Muscle of leg (tissue), 11 donors: Measurements from ENCODE around the gene INTS11. TPM values are rescaled to one million over a fixed set of nuclear protein-coding genes. Genes with fewer than 3 reads are reported as not detected.

ENCODE experiments used
- DNase-seq: peaks from one replicate; pipeline ENCODE4 v3.0.0; 2013
- H3K27ac ChIP-seq: one replicate; pipeline ENCODE4 v1.5.1; 2013; ENCODE audit warnings: mild to moderate bottlenecking, low read length, control low read depth
- H3K27me3 ChIP-seq: one replicate; pipeline ENCODE4 v1.6.1; 2013; ENCODE audit warnings: low read length; ENCODE audit not compliant: control insufficient read depth, insufficient read depth
- H3K36me3 ChIP-seq: one replicate; pipeline ENCODE4 v1.6.1; 2013; ENCODE audit warnings: low read length; ENCODE audit not compliant: control insufficient read depth, insufficient read depth
- H3K4me1 ChIP-seq: one replicate; pipeline ENCODE4 v1.6.1; 2013; ENCODE audit warnings: low read length; ENCODE audit not compliant: control insufficient read depth, insufficient read depth
- H3K4me3 ChIP-seq: one replicate; pipeline ENCODE4 v1.5.1; 2013; ENCODE audit warnings: low read length, control low read depth
- H3K9me3 ChIP-seq: replicated peaks from 2 replicates; pipeline ENCODE4 v1.6.1; 2013; ENCODE audit warnings: low read depth, low read length; ENCODE audit not compliant: control insufficient read depth
- WGBS: methylation state at CpG from one replicate; pipeline ENCODE4 v1.1.5; 2013; ENCODE audit warnings: missing lambda C conversion rate; ENCODE audit not compliant: insufficient coverage; 5-methylcytosine and 5-hydroxymethylcytosine counted together
- polyA plus RNA-seq, 8 donors: library from polyadenylated mRNA; unstranded; fragments of 120-200 nt; gene quantifications; one replicate each; pipeline versions ENCODE4 v1.2.1 to v1.2.3, GENCODE V29; 2013; ENCODE audit warnings: inconsistent platforms in 1 of 8, low replicate concordance in 1 of 8; ENCODE audit not compliant: insufficient read length in 8 of 8, insufficient read depth in 1 of 8
- total RNA-seq: library from RNA; stranded (reverse); fragments of 120-200 nt; gene quantifications from one replicate; pipeline ENCODE4 v1.2.4, GENCODE V29; 2013

INTS11 gene
- total and polyA plus RNA-seq, 9 donors: 55.9 to 100 (median 86.0) TPM

GRCh38 chr1:1344655-1345361, 20.3 kb upstream of the INTS11 start:
- no peak overlapping the region for H3K4me3 ChIP-seq
- WGBS: 70% methylated on average over 13 of the region's 15 CpGs

GRCh38 chr1:1343811-1344421, 19.5 kb upstream of the INTS11 start:
- DNase-seq: no peak
- Histone ChIP-seq H3K4me1 (peaks cover 32% of the 10 kb centered on the region), H3K27me3 (no peaks in the 10 kb centered on the region), H3K9me3 (no peaks in the 10 kb centered on the region), H3K4me3 (no peak overlapping the region), H3K36me3 (peaks cover 28% of the 10 kb centered on the region), H3K27ac (no peak overlapping the region)
- 84% methylated on average over 24 of the region's 24 CpGs for WGBS

More at GRCh38 chr1:1344655-1345361, 20.3 kb upstream of the INTS11 start:
- Histone ChIP-seq H3K4me1 (peaks cover 32% of the 10 kb centered on the region), H3K9me3 (no peaks in the 10 kb centered on the region), H3K27me3 (no peaks in the 10 kb centered on the region), H3K36me3 (peaks cover 19% of the 10 kb centered on the region), H3K27ac (no peak overlapping the region)
- DNase-seq: no peak

GRCh38 chr1:1342584-1343115, 18.2 kb upstream of the INTS11 start:
- Histone ChIP-seq H3K27me3 (no peaks in the 10 kb centered on the region), H3K4me3 (no peak overlapping the region), H3K27ac (no peak overlapping the region), H3K36me3 (peaks cover 38% of the 10 kb centered on the region), H3K4me1 (peaks cover 24% of the 10 kb centered on the region), H3K9me3 (no peaks in the 10 kb centered on the region)
- no peak for DNase-seq
- WGBS: 70% methylated on average over 16 of the region's 18 CpGs

DNA sequence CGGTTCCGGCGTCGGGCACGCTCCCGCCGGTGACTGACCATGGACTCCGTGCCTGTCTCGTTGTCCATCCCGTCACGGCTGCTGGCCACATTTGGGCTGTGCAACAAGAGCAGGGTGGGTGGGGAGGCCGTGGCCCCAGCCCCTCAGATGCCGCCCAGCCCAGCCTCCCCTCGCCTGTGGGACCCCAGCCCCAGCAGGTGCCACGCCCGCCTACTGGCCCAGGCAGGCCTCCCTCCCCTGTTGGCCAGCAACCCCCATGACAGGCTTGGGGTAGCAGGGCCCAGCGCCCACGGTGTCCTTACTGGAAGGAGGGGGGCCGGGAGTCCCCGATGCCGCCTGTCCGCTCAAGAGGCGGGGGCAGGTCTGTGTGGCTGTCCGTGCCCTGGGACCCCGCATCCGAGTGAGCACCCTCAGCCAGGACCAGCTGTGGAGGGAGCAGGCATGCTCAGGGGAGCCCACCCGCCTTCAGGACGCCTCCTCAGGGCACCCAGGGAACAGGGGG, 17.7 kb upstream of the INTS11 start:
- no peak overlapping the region for H3K4me3 ChIP-seq
- H3K27ac ChIP-seq: no peak overlapping the region
- H3K36me3 ChIP-seq: peaks cover 43% of the 10 kb centered on the region
- WGBS: 89% methylated on average over 19 of the region's 28 CpGs
- H3K9me3 ChIP-seq: no peaks in the 10 kb centered on the region
- peaks cover 19% of the 10 kb centered on the region for H3K4me1 ChIP-seq
- no peak for DNase-seq
- H3K27me3 ChIP-seq: no peaks in the 10 kb centered on the region

GRCh38 chr1:1341549-1342021, 17.1 kb upstream of the INTS11 start:
- no peak for DNase-seq
- WGBS: 87% methylated on average over 17 of the region's 17 CpGs
- no peaks in the 10 kb centered on the region for H3K27me3 ChIP-seq
- H3K36me3 ChIP-seq: peaks cover 43% of the 10 kb centered on the region
- no peak overlapping the region for H3K27ac ChIP-seq
- no peak overlapping the region for H3K4me3 ChIP-seq
- H3K9me3 ChIP-seq: no peaks in the 10 kb centered on the region
- H3K4me1 ChIP-seq: peaks cover 13% of the 10 kb centered on the region

- Histone ChIP-seq H3K9me3 (no peaks in the 10 kb centered on the region), H3K27ac (no peak overlapping the region), H3K4me1 (peaks cover 7% of the 10 kb centered on the region), H3K27me3 (no peaks in the 10 kb centered on the region), H3K36me3 (peaks cover 45% of the 10 kb centered on the region), H3K4me3 (no peak overlapping the region)
- WGBS: 94% methylated on average over 36 of the region's 36 CpGs
- DNase-seq: no peak
These were observed 16.5 kb upstream of the INTS11 start for GRCh38 chr1:1340791-1341548.

- no peak overlapping the region for H3K27ac ChIP-seq
- H3K9me3 ChIP-seq: no peaks in the 10 kb centered on the region
- no peaks in the 10 kb centered on the region for H3K27me3 ChIP-seq
- 83% methylated on average over 21 of the region's 23 CpGs for WGBS
- peaks cover under 1% of the 10 kb centered on the region for H3K4me1 ChIP-seq
- no peak for DNase-seq
- no peak overlapping the region for H3K4me3 ChIP-seq
- H3K36me3 ChIP-seq: peaks cover 52% of the 10 kb centered on the region
These were observed 15.7 kb upstream of the INTS11 start for GRCh38 chr1:1340185-1340584.

- no peak for DNase-seq
- H3K9me3 ChIP-seq: no peaks in the 10 kb centered on the region
- WGBS: 92% methylated on average over 36 of the region's 36 CpGs
- H3K36me3 ChIP-seq: peaks cover 53% of the 10 kb centered on the region
- no peak overlapping the region for H3K4me3 ChIP-seq
- H3K4me1 ChIP-seq: no peaks in the 10 kb centered on the region
- H3K27ac ChIP-seq: no peak overlapping the region
- no peaks in the 10 kb centered on the region for H3K27me3 ChIP-seq
These were observed 13.8 kb upstream of the INTS11 start for GRCh38 chr1:1338278-1338677.

DNA sequence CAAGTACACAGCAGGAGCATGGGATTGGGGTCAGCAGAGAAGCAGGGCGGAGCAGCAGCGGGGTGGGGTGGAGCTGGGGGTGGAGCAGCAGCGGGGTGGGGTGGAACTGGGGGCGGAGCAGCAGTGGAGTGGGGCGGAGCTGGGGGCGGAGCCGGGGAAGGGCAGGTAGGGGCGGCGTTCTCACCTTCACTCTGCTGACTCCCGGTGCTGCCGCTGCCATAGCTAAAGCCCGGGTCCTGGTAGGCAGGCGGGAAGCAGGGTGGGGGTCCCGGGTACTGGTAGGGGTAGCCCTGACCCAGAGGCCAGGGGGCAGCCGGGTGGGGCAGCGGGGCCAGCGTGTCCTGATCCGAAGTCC, 13.3 kb upstream of the INTS11 start:
- DNase-seq: no peak
- WGBS: 64% methylated on average over 15 of the region's 18 CpGs
- H3K4me1 ChIP-seq: no peaks in the 10 kb centered on the region
- no peak overlapping the region for H3K27ac ChIP-seq
- peaks cover 53% of the 10 kb centered on the region for H3K36me3 ChIP-seq
- no peaks in the 10 kb centered on the region for H3K9me3 ChIP-seq
- H3K27me3 ChIP-seq: no peaks in the 10 kb centered on the region
- no peak overlapping the region for H3K4me3 ChIP-seq
